Measurements from ENCODE around the gene GNG8.
A peak's percentile ranks its signal among the peaks of the same experiment; 100 is the strongest.

Gene GNG8

GRCh38 chr19:46606019-46606418, 30.0 kb downstream of the GNG8 start:
- no peak for DNase-seq (ENCODE audit: low read depth)
- Histone ChIP-seq H3K27me3 (replicated peaks; ENCODE audit: control insufficient read depth, insufficient read depth, low read length) (no peaks in the 10 kb centered on the region), H3K4me1 (ENCODE audit: control insufficient read depth, insufficient read depth, low read length) (peaks cover 33% of the 10 kb centered on the region), H3K9me3 (ENCODE audit: control insufficient read depth, low read length) (no peaks in the 10 kb centered on the region), H3K36me3 (ENCODE audit: control insufficient read depth, insufficient read depth, low read length, severe bottlenecking) (peaks cover 47% of the 10 kb centered on the region), H3K9ac (ENCODE audit: low read length) (no peak overlapping the region), H3K4me3 (ENCODE audit: low read length) (no peak overlapping the region)

GRCh38 chr19:46605356-46605821, 30.6 kb downstream of the GNG8 start:
- DNase-seq (ENCODE audit: low read depth) = no peak
- Histone ChIP-seq H3K9me3 (ENCODE audit: control insufficient read depth, low read length) (no peaks in the 10 kb centered on the region), H3K27me3 (replicated peaks; ENCODE audit: control insufficient read depth, insufficient read depth, low read length) (no peaks in the 10 kb centered on the region), H3K4me3 (ENCODE audit: low read length) (no peak overlapping the region), H3K4me1 (ENCODE audit: control insufficient read depth, insufficient read depth, low read length) (peaks cover 33% of the 10 kb centered on the region), H3K9ac (ENCODE audit: low read length) (peak overlapping the region; percentile 43), H3K36me3 (ENCODE audit: control insufficient read depth, insufficient read depth, low read length, severe bottlenecking) (peaks cover 47% of the 10 kb centered on the region)

GRCh38 chr19:46604781-46605355, 31.1 kb downstream of the GNG8 start:
- no peaks in the 10 kb centered on the region for H3K9me3 ChIP-seq (ENCODE audit: control insufficient read depth, low read length)
- H3K27me3 ChIP-seq (replicated peaks; ENCODE audit: control insufficient read depth, insufficient read depth, low read length) = no peaks in the 10 kb centered on the region
- no peak for DNase-seq (ENCODE audit: low read depth)
- peaks cover 44% of the 10 kb centered on the region for H3K36me3 ChIP-seq (ENCODE audit: control insufficient read depth, insufficient read depth, low read length, severe bottlenecking)
- H3K4me3 ChIP-seq (ENCODE audit: low read length) = no peak overlapping the region
- H3K4me1 ChIP-seq (ENCODE audit: control insufficient read depth, insufficient read depth, low read length) = peaks cover 33% of the 10 kb centered on the region
- H3K9ac ChIP-seq (ENCODE audit: low read length) = peak overlapping the region; percentile 43

GRCh38 chr19:46603752-46604231, 32.2 kb downstream of the GNG8 start:
- peak; percentile 19 for DNase-seq (ENCODE audit: low read depth)

GRCh38 chr19:46603195-46603637, 32.8 kb downstream of the GNG8 start:
- DNase-seq (ENCODE audit: low read depth) = peak; percentile 39
- no peaks in the 10 kb centered on the region for H3K27me3 ChIP-seq (replicated peaks; ENCODE audit: control insufficient read depth, insufficient read depth, low read length)
- H3K4me1 ChIP-seq (ENCODE audit: control insufficient read depth, insufficient read depth, low read length) = peaks cover 33% of the 10 kb centered on the region
- peak overlapping the region; percentile 95 for H3K4me3 ChIP-seq (ENCODE audit: low read length)
- peak overlapping the region; percentile 96 for H3K9ac ChIP-seq (ENCODE audit: low read length)
- H3K36me3 ChIP-seq (ENCODE audit: control insufficient read depth, insufficient read depth, low read length, severe bottlenecking) = peaks cover 27% of the 10 kb centered on the region
- H3K9me3 ChIP-seq (ENCODE audit: control insufficient read depth, low read length) = peaks cover 6% of the 10 kb centered on the region

More at GRCh38 chr19:46603752-46604231, 32.2 kb downstream of the GNG8 start:
- Histone ChIP-seq H3K4me3 (ENCODE audit: low read length) (peak overlapping the region; percentile 95), H3K9ac (ENCODE audit: low read length) (peak overlapping the region; percentile 40), H3K4me1 (ENCODE audit: control insufficient read depth, insufficient read depth, low read length) (peaks cover 33% of the 10 kb centered on the region), H3K36me3 (ENCODE audit: control insufficient read depth, insufficient read depth, low read length, severe bottlenecking) (peaks cover 33% of the 10 kb centered on the region), H3K27me3 (replicated peaks; ENCODE audit: control insufficient read depth, insufficient read depth, low read length) (no peaks in the 10 kb centered on the region), H3K9me3 (ENCODE audit: control insufficient read depth, low read length) (peaks cover 2% of the 10 kb centered on the region)

GRCh38 chr19:46602392-46603194, 33.4 kb downstream of the GNG8 start:
- DNase-seq (ENCODE audit: low read depth) = peak; percentile 39
- Histone ChIP-seq H3K4me3 (ENCODE audit: low read length) (peak overlapping the region; percentile 95), H3K36me3 (ENCODE audit: control insufficient read depth, insufficient read depth, low read length, severe bottlenecking) (peaks cover 21% of the 10 kb centered on the region), H3K4me1 (ENCODE audit: control insufficient read depth, insufficient read depth, low read length) (peaks cover 33% of the 10 kb centered on the region), H3K9ac (ENCODE audit: low read length) (peak overlapping the region; percentile 96), H3K27me3 (replicated peaks; ENCODE audit: control insufficient read depth, insufficient read depth, low read length) (no peaks in the 10 kb centered on the region), H3K9me3 (ENCODE audit: control insufficient read depth, low read length) (peaks cover 6% of the 10 kb centered on the region)

- H3K27me3 ChIP-seq (replicated peaks; ENCODE audit: control insufficient read depth, insufficient read depth, low read length) = no peaks in the 10 kb centered on the region
- peak; percentile 47 for DNase-seq (ENCODE audit: low read depth)
Observed at GRCh38 chr19:46601318-46602224, 34.4 kb downstream of the GNG8 start, which contains the start of gene CALM3. Gene CALM3, plus strand, starts transcription at chr19:46601330. Its CDS starts 105 bp downstream, at chr19:46601435.

GRCh38 chr19:46600384-46601317, 35.4 kb downstream of the GNG8 start:
- Histone ChIP-seq H3K27me3 (replicated peaks; ENCODE audit: control insufficient read depth, insufficient read depth, low read length) (no peaks in the 10 kb centered on the region), H3K4me3 (ENCODE audit: low read length) (peak overlapping the region; percentile 95), H3K9ac (ENCODE audit: low read length) (peak overlapping the region; percentile 96), H3K9me3 (ENCODE audit: control insufficient read depth, low read length) (peaks cover 6% of the 10 kb centered on the region), H3K36me3 (ENCODE audit: control insufficient read depth, insufficient read depth, low read length, severe bottlenecking) (peaks cover 2% of the 10 kb centered on the region), H3K4me1 (ENCODE audit: control insufficient read depth, insufficient read depth, low read length) (peaks cover 29% of the 10 kb centered on the region)
- peak; percentile 99 for DNase-seq (ENCODE audit: low read depth)

More at GRCh38 chr19:46601318-46602224, 34.4 kb downstream of the GNG8 start, which contains the start of gene CALM3:
- peak within 1 kb of the TSS; percentile 96 for H3K9ac ChIP-seq (ENCODE audit: low read length)
- peaks cover 11% of the 10 kb centered on the region for H3K36me3 ChIP-seq (ENCODE audit: control insufficient read depth, insufficient read depth, low read length, severe bottlenecking)
- peak within 1 kb of the TSS; percentile 95 for H3K4me3 ChIP-seq (ENCODE audit: low read length)
- peaks cover 6% of the 10 kb centered on the region for H3K9me3 ChIP-seq (ENCODE audit: control insufficient read depth, low read length)
- peaks cover 30% of the 10 kb centered on the region for H3K4me1 ChIP-seq (ENCODE audit: control insufficient read depth, insufficient read depth, low read length)

- Histone ChIP-seq H3K27me3 (replicated peaks; ENCODE audit: control insufficient read depth, insufficient read depth, low read length) (no peaks in the 10 kb centered on the region), H3K4me3 (ENCODE audit: low read length) (peak overlapping the region; percentile 95), H3K9me3 (ENCODE audit: control insufficient read depth, low read length) (peaks cover 6% of the 10 kb centered on the region), H3K36me3 (ENCODE audit: control insufficient read depth, insufficient read depth, low read length, severe bottlenecking) (no peaks in the 10 kb centered on the region), H3K4me1 (ENCODE audit: control insufficient read depth, insufficient read depth, low read length) (peaks cover 24% of the 10 kb centered on the region), H3K9ac (ENCODE audit: low read length) (peak overlapping the region; percentile 96)
- DNase-seq (ENCODE audit: low read depth) = no peak
Observed at GRCh38 chr19:46599716-46600373, 36.2 kb downstream of the GNG8 start.
